Stimulated activated CD8-positive, alpha-beta memory T cell treated with anti-CD3 and anti-CD28 coated beads, Interleukin-15, amount 100 ng/mL, for 48 hours (primary cell): Measurements from ENCODE around the gene GPR32.
"Not testable (repeated sequence)": the region's sequence is repeated elsewhere in the genome, so short reads cannot be mapped to it uniquely, and the experiment has no call there.

Experiments used
- DNase-seq, 2 donors: peaks; one replicate each; pipeline ENCODE4 v3.0.0-alpha.2; 2020; ENCODE audit warnings: low read depth in 2 of 2

The GPR32 gene

GRCh38 chr19:50801107-50801506 lies 30.8 kb downstream of the GPR32 start:
- DNase-seq = no peak

- DNase-seq = peak in 1 of 2 donors; percentile 30
These were observed 33.6 kb downstream of the GPR32 start for GRCh38 chr19:50803633-50804419.

GRCh38 chr19:50804420-50805272 lies 34.4 kb downstream of the GPR32 start:
- DNase-seq = peak; percentile 96 to 98

GRCh38 chr19:50808856-50809255 lies 38.6 kb downstream of the GPR32 start:
- DNase-seq = no peak

GRCh38 chr19:50811622-50812238 lies 41.5 kb downstream of the GPR32 start:
- DNase-seq = not testable (repeated sequence)

GRCh38 chr19:50812474-50812873 lies 42.2 kb downstream of the GPR32 start:
- DNase-seq = no peak

- DNase-seq = no peak
These were observed 44.6 kb downstream of the GPR32 start for GRCh38 chr19:50814883-50815282.

- no peak for DNase-seq
These were observed 45.2 kb downstream of the GPR32 start for GRCh38 chr19:50815439-50815838.

- DNase-seq = peak in 1 of 2 donors; percentile 43
These were observed 47.9 kb downstream of the GPR32 start for GRCh38 chr19:50817941-50818858.

- DNase-seq = no peak
These were observed 48.7 kb downstream of the GPR32 start for GRCh38 chr19:50818859-50819472.

- DNase-seq = no peak
These were observed 49.4 kb downstream of the GPR32 start for GRCh38 chr19:50819636-50820035.

GRCh38 chr19:50820086-50820485 lies 49.8 kb downstream of the GPR32 start:
- DNase-seq = no peak

- DNase-seq = no peak
These were observed 50.4 kb downstream of the GPR32 start for GRCh38 chr19:50820549-50821247.

GRCh38 chr19:50821248-50821612 lies 51.0 kb downstream of the GPR32 start:
- no peak for DNase-seq
